ENCODE results near the gene BACH2.
"Not testable (repeated sequence)": the region's sequence is repeated elsewhere in the genome, so short reads cannot be mapped to it uniquely, and the experiment has no call there.

The BACH2 gene

DNA sequence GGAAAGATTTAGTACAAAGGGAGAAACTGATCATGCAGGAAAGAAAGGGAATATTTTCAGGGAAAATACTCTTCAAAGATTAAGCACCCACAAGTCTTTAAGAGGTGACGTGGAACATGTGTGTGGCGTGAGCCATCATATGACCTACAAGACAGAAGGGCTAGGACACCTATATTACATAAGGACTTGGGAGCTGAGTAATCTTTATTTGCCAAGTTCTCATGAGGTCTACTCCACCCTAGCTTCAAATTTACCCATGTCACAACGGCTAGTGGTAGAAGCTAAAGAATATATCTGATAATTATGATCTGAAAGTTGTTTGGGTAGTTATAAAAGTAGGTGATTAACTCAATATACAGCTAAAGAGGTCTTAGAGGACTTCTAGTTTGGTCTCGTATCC, 234.6 kb downstream of the BACH2 start:
- no peak for DNase-seq (ENCODE audit: low read depth)

DNA sequence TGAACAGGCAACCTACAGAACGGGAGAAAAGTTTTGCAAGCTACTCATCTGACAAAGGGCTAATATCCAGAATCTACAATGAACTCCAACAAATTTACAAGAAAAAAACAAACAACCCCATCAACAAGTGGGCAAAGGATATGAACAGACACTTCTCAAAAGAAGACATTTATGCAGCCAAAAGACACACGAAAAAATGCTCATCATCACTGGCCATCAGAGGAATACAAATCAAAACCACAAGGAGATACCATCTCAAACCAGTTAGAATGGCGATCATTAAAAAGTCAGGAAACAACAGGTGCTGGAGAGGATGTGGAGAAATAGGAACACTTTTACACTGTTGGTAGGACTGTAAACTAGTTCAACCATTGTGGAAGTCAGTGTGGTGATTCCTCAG, 237.5 kb downstream of the BACH2 start:
- DNase-seq (ENCODE audit: low read depth) = not testable (repeated sequence)

DNA sequence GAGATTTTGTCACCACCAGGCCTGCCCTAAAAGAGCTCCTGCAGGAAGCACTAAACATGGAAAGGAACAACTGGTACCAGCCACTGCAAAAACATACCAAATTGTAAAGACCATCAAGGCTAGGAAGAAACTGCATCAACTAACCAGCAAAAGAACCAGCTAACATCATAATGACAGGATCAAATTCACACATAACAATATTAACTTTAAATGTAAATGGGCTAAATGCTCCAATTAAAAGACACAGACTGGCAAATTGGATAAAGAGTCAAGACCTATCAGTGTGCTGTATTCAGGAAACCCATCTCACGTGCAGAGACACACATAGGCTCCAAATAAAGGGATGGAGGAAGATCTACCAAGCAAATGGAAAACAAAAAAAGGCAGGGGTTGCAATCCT, 240.7 kb downstream of the BACH2 start:
- not testable (repeated sequence) for DNase-seq (ENCODE audit: low read depth)

DNA sequence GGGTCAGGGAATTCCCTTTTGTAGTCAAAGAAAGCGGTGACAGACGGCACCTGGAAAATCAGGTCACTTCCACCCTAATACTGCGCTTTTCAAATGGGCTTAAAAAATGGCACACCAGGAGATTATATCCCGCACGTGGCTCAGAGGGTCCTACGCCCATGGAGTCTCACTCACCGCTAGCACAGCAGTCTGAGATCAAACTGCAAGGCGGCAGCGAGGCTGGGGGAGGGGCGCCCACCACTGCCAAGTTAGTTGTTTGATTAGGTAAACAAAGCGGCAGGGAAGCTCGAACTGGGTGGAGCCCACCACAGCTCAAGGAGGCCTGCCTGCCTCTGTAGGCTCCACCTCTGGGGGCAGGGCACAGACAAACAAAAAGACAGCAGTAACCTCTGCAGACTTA, 242.4 kb downstream of the BACH2 start:
- DNase-seq (ENCODE audit: low read depth) = not testable (repeated sequence)

DNA sequence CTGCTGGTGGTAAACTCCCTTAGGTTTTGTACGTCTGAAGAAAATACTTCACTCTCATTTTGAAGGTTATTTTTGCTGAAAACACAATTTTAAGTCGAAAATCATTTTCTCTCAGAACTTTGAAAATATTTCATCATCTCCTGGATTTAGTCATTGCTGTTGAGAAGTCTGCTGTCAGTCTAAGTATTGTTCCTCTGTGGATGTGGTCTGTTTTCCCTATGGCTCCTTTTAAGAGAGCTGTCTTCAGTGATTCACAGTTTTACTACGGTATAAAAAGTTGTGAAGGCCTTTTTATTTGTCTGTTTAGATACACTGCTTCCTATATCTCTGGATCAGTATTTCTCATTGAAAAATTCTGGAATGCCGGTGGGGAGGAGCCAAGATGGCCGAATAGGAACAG, 243.0 kb downstream of the BACH2 start:
- DNase-seq (ENCODE audit: low read depth) = no peak

DNA sequence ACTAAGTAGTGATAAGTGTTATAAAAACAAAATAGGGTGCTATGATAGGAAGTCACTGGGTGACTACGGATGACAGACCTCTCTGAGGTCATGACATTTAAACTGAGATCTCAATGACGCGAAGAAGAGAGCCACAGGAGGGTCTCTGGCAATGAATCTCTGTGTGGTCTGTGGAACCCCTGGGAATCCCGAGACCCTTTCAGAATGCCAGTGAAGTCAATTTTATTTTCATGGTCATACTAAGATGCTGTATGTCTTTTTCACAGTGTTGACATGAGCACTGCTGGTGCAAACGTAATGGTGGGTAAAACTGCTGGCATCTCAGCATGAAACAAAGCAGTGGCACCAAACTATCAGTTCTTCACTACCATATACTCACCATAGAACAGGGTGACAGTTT, 247.3 kb downstream of the BACH2 start:
- no peak for DNase-seq (ENCODE audit: low read depth)

DNA sequence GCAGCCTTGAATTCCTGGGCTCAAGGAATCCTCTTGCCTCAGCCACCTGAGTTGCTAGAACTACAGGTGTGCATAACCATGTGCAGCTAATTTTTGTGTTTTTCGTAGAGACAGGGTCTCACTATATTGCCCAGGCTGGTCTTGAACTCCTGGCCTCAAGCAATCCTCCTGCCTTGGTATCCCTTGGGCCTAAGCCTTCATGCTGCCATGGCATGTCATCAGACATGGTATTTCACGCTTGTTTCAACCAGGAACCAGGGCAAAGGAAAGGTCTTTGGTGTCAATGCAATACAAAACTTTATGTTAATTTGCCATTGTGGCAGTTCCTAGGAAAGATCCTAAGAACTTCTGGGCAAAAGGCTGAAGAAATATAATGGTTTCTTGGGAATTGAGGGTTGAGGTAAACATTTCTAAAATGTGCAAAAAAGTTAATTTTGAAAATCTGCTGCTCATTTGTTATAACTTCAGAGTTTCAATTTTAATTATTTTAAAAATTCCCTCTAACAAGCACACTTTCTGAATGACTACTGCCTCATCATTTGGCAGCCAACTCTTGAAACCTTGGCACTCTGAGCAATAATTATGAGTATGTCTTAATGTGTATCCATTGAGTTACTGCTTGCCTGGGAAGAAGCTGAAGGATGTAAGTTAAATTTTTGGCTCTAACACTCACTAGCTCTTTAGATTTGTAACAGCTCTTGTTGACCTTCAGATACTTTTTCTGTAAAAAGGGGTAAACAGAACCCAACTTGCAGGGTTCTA, 248.3 kb downstream of the BACH2 start:
- DNase-seq (ENCODE audit: low read depth) = no peak

DNA sequence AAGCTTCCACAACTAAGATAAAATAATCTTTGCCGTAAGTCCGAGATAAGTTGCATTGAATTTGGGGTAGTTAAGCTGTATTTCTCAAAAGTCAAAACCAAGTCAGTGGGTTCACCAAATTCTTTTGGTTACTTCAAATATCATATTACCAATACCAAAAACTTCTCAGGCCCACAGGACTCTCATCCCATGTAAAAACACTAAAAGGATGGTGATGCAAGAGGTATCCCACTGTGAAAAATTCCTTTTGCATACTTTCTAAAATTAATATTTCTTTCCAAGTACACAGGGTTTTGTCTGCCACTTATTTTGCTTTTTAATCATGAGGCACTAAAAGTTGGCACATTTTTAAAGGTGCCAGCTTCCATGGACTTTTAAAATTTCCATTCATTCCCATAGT, 251.1 kb downstream of the BACH2 start:
- no peak for DNase-seq (ENCODE audit: low read depth)

DNA sequence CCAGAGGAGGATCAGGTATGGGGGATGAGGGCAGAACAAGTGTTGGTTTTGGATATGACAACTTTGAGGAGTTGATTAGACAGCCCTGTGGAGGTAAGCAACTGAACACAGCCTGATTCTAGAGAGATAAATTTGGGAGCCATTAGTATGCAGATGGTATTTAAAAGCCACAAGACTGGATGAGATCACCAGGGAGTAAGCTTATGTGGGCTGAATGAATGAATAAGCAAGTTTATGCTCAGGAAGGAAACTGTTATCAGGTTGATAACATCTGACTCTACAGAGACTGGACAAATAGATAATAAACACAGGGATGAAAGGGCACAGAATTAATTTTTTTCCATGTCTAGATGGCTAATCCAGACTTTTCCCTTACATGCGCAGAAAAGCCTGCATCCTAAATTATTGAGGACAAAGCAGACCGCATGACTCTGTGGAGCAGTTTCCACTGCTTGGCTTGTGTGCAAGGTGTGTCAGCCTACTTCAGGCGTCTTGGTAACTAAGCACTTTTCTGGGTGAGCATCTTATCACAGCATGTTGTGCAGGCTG, 251.7 kb downstream of the BACH2 start:
- no peak for DNase-seq (ENCODE audit: low read depth)

DNA sequence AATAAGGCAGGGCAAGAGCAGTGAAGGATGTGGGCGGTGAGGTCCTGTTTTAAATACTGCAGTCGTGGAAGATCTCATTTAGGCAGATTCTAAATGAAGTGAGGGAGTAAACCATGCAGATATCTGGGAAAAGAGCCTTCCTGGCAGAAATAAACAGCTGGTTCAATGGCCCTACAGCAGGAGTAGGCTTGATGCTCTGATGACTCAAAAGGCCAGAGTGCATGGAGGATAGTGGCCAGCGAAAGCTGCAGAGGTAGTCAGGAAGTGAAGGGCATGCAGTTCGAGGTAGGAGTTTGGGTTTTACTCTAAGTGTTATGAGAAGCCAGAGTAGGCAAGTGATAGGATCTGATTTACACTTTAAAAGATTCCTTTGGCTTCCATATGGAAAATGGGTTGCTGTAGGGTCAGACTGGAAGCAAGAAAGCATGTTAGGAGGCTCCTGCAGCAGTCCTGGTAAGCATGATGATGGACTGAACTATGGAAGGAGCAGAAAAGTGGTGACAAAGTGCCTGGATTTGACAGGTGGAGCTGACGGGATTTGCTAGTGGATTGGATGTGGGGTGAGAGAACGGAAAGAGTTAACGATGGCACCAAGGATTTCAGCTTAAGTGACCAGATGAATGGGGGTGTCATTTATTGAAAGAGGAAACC, 252.3 kb downstream of the BACH2 start:
- DNase-seq (ENCODE audit: low read depth) = no peak

DNA sequence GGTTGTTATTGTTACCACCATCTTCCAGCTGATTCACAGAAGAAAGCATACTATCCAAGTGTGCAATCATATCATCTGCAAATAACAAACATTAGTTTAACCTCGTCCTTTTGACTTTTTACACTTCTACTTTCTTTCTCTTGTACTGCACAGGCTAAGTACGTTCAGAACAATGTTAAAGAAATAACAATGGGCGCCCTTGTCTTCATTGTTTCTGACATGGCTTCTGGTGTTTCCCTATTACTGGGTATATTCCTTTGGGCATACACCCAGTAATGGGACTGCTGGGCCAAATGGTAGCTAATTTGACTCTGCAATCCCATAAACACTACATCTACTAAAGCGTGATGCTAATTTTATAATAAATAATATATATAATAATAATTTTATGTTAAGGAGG, 255.7 kb downstream of the BACH2 start:
- no peak for DNase-seq (ENCODE audit: low read depth)

DNA sequence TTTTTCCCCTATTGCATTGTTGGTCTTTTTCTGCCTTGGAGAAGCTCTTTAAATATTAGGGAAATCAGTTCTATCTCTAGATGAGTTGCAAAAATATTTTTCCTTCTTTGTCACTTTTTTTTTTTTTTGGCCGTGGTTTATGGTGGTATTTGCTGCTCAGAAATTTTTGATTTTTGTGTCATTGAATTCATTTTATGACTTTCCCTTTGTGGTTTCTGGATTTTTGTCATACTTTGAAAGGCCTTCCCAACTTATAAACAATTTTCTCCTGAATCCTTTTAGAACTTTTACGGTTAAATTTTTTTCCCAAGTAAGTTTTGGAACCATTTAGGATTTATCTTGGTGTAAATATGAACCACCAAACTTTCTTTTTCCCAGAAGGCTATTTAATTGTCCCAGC, 256.7 kb downstream of the BACH2 start:
- no peak for DNase-seq (ENCODE audit: low read depth)

DNA sequence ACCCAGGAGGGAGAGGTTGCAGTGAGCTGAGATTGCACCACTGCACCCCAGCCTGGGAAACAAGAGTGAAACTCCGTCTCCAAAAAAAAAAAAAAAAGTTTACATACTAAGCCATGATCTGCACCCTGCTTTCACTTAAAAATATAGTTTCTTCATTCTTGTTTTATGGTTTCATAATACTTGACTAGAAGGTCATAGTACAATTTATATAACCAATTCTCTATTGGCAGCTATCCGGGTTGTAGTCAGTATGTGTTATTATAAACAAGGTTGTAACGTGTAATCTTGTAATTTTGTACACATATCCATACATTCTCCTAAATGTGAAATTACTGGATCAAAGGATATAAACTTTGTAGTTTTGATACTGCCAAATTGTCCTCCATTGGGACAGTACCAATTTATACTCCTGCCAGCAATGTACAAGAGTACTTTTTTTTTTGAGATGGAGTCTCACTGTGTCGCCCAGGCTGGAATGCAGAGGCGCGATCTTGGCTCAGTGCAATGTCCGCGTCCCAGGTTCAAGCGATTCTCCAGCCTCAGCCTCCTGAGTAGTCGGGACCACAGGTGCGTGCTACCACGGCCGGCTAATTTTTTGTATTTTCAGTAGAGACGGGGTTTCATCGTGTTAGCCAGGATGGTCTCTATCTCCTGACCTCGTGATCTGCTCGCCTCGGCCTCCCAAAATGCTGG, 257.5 kb downstream of the BACH2 start:
- no peak for DNase-seq (ENCODE audit: low read depth)

DNA sequence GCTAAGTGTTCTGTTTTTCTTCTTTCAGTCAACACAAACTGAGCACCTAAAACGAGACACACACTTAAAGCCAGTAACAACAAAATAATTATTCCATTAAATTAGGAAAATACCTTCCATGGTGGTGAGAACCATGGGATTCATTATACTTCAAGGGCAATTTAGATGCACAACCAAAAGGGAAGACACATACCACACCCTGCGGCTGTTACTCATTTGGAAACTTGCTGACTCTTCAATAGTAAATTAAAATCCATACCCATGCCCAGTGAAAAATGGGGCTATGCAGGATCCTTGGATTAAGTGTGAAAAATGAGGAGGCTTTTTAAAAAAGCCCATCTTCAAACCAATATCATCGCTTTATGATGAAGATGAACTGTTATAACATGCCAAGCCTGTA, 259.7 kb downstream of the BACH2 start:
- no peak for DNase-seq (ENCODE audit: low read depth)

DNA sequence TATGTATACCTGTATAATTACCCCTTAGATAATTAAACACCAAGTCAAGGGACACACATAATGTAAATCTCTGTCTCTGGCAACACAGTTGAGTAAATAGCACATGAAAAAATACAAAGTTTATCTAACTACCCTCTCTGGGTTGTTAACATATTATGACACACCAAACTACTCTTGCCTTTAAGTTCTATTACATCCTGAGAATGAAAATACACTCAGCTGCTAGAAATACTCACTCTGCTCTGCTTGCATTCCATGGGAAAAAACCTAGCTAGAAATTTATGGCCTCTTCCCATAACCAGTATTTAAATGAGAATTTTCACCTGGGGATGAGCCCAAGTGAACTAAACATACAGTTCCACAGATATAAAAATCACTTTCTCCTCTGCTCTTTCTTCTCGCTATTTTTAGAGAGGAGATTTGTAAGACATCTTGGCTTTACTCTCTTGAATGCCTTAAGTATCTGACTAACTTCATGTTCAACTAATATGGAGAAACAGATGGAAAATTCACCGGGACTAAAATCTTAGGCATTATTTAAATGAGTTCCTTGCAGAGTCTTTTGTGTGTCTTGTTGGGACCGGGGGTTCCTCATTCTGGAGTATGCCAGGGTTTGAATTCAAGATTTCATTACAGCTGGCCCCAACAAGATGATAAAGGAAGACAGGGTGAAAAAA, 261.5 kb downstream of the BACH2 start:
- DNase-seq (ENCODE audit: low read depth) = no peak

DNA sequence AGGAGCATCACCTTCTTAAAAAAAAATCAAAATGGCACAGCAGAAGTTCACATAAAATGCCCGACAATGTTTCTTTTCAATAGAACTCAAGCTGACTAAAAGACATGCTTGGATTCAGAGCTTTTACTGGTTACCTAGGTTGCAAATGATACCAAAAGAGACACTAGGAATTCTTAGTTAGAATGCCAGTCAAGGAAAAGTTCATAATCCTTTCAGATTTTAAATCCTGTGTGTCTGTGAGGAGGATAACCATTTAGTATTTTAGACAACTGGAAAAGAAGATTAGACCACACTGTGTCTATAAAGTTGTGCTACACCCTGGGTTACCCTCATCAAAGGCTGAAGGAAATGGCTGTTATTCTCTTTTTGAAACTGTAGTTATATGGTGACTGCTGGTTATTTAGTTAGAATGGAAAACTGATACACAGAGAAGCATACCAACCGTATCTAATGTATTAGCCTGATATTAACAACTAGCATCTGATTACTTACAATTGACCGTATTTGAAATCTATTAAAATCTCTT, 262.8 kb downstream of the BACH2 start:
- DNase-seq (ENCODE audit: low read depth) = no peak

DNA sequence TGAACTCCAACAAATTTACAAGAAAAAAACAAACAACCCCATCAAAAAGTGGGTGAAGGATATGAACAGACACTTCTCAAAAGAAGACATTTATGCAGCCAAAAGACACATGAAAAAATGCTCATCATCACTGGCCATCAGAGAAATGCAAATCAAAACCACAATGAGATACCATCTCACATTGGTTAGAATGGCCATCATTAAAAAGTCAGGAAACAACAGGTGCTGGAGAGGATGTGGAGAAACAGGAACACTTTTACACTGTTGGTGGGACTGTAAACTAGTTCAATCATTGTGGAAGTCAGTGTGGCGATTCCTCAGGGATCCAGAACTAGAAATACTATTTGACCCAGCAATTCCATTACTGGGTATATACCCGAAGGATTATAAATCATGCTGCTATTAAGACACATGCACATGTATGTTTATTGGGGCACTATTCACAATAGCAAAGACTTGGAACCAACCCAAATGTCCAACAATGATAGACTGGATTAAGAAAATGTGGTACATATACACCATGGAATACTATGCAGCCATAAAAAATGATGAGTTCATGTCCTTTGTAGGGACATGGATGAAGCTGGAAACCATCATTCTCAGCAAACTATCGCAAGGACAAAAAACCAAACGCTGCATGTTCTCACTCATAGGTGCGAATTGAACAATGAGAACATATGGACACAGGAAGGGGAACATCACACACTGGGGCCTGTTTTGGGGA, 264.0 kb downstream of the BACH2 start:
- not testable (repeated sequence) for DNase-seq (ENCODE audit: low read depth)

DNA sequence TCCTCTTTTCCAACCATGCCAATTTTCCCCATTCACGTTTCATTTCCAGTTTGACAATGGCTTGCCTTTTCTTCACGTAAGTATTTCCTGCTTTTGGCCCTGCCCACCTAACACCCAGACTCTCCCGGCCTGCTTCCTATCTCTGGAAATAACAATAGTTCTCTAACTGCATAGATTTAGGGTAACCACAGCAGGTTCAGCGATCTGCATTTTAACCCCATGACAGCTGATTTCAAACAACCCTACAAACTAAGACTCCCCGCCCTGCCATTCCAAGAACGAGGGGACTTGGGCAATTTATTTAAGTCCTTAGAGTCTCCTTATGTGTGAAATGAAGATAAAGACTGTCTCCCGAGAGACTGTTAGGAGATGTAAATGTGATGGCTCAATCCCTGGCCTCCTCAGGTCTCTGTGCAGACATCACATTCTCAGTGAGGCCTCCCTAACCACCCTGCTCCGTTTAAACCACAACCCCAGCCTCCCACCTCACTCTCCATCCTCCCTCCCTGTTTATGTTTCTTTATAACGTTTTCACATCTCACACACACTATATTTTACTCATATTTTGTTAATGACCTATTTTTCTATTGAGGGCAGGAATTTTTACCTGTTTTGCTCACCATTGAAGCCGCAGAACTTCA, 267.5 kb downstream of the BACH2 start:
- DNase-seq (ENCODE audit: low read depth) = no peak

DNA sequence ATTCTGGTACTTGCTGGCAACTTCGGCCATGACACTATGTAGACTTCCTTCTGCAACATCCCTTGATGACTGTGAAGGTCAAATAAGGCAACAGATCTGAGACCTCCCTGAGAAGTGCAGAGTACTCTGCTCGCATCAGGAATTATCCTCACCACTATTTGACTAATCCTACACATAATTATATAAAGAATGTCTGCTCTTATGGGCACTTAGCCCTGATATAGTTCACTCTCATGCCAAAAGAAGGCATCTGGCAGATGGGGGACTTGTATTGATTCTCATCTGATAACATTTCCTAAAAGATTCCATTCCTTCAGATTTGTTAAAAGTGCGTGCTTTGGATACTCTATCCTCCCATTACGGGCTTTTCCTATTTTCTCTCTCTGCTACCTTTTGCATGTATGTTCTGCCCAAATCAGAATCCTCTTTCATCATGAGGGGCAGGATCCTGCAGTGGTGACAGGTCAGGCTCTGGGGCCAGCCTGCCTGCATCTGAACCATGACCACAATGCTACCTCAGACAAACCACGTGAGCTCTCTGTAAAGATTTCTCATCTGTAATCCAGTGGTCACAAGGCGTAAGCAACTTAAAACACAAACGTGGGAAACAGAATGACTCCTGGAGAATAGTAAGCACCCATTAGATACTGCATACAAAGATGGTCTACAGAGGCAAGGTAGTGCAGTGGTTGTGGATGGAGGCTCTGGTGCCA, 268.4 kb downstream of the BACH2 start:
- DNase-seq (ENCODE audit: low read depth) = no peak

DNA sequence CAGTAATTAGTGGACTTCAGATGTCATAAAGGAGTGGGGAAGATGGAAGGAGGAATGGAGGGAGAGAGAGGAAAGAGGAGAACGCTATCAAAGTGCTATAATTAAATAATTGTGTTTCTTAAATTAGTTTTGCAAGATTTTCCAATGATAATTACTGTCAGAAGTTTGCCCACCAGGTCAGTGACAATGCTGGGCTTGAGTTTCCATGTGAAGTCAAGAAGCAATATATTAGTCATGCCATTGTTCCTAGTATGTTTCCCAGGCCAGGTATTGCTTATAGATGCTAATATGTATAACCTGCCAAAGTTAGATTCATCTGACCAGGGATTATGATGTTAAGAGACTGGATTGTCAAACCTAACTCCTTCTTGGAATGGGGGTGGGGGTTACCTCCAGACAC, 270.4 kb downstream of the BACH2 start:
- no peak for DNase-seq (ENCODE audit: low read depth)

Data from activated T-cell treated with anti-CD3 and anti-CD28 coated beads for 1 hour (primary cell).